NCI-H1436 treated with DMSO at 0.1 percent for 48 hours (cell line): ENCODE results near the gene NNMT.
"Not testable (repeated sequence)": the region's sequence is repeated elsewhere in the genome, so short reads cannot be mapped to it uniquely, and the experiment has no call there.

Experiments used
- DNase-seq: peaks from one replicate; lab custom pipeline; 2025; lab: John Stamatoyannopoulos, UW

Gene NNMT

GRCh38 chr11:114310095-114310494 lies 13.9 kb downstream of the NNMT start:
- DNase-seq = no peak

GRCh38 chr11:114311946-114312345 lies 15.7 kb downstream of the NNMT start:
- no peak for DNase-seq

- DNase-seq = no peak
Measured at GRCh38 chr11:114314096-114314495, 17.9 kb downstream of the NNMT start.

- DNase-seq = no peak
Measured at GRCh38 chr11:114315749-114316368, 19.7 kb downstream of the NNMT start.

GRCh38 chr11:114316980-114317786 lies 21.0 kb downstream of the NNMT start:
- no peak for DNase-seq

- no peak for DNase-seq
Measured at GRCh38 chr11:114317787-114318137, 21.6 kb downstream of the NNMT start.

GRCh38 chr11:114318361-114318760 lies 22.2 kb downstream of the NNMT start:
- DNase-seq = peak; percentile 89

- DNase-seq = no peak
Measured at GRCh38 chr11:114319716-114320328, 23.6 kb downstream of the NNMT start.

GRCh38 chr11:114321621-114322257 lies 25.5 kb downstream of the NNMT start:
- no peak for DNase-seq

GRCh38 chr11:114322934-114323333 lies 26.7 kb downstream of the NNMT start:
- DNase-seq = no peak

- DNase-seq = no peak
Measured at GRCh38 chr11:114326151-114326550, 30.0 kb downstream of the NNMT start.

- no peak for DNase-seq
Measured at GRCh38 chr11:114326776-114327175, 30.6 kb downstream of the NNMT start.

- no peak for DNase-seq
Measured at GRCh38 chr11:114330373-114330772, 34.2 kb downstream of the NNMT start.

- peak; percentile 44 for DNase-seq
Measured at GRCh38 chr11:114340311-114341131, 44.3 kb downstream of the NNMT start.

- not testable (repeated sequence) for DNase-seq
Measured at GRCh38 chr11:114341667-114342066, 45.5 kb downstream of the NNMT start.

GRCh38 chr11:114342476-114342875 lies 46.3 kb downstream of the NNMT start:
- no peak for DNase-seq

GRCh38 chr11:114343020-114343419 lies 46.8 kb downstream of the NNMT start:
- DNase-seq = no peak

GRCh38 chr11:114343493-114343892 lies 47.3 kb downstream of the NNMT start:
- no peak for DNase-seq

GRCh38 chr11:114344494-114344893 lies 48.3 kb downstream of the NNMT start:
- DNase-seq = no peak

- no peak for DNase-seq
Measured at GRCh38 chr11:114345575-114346222, 49.5 kb downstream of the NNMT start.

GRCh38 chr11:114346709-114347141 lies 50.5 kb downstream of the NNMT start:
- no peak for DNase-seq
